ENCODE results near the gene PSME2. TPM values are rescaled to one million over a fixed set of nuclear protein-coding genes. Genes with fewer than 3 reads are reported as not detected.
A peak's percentile ranks its signal among the peaks of the same experiment; 100 is the strongest.

The PSME2 gene
- polyA plus RNA-seq, 2 of the 4 experiments (the other 2 are of a cell fraction): 137 to 144 TPM

DNA sequence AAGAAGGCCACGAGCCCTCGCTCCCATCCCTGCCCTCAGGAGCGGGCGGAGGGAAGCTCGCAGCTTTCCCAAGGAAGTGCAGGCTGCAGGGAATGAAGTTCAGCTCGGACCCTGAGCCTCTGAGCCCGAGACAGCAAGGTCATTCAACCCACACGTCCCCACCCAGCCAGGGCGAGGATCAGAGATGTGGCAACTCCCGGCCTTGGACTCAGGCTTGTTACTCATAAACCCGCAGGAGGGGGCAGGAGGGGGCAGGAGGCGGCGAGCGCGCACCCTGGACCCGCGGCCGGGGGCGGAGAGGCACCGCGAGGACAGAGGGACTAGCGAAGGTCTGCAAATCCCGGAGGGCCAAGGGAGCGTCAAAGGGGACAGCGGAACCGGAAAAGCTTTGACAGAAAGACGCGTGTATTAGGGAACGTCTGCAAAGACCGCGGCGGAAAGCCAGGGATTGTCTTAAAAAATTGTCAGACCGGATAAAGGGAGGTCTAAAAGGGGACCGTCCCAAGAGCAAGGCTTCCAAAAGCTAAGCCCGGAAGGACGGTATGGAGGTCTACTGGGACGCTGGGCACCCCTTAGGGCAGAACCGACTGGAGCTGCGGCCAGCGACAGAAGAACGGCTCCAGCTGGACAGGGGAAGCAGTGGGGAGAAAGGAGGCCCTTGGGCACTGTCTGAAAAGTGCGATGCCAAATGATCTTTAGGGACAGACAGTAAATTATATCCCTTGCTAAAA is 32.4 kb downstream of the PSME2 start (continued):
- TF ChIP-seq HOXB5 (CRISPR knock-in tag; IDR thresholded peaks at IDR 0.05) (no peak), POLR2A (IDR thresholded peaks at IDR 0.05; ENCODE audit: low read length) (peak; percentile 67), ZFP36 (IDR thresholded peaks at IDR 0.05; ENCODE audit: borderline replicate concordance, partially characterized antibody) (no peak), RCOR1 (IDR thresholded peaks at IDR 0.05; ENCODE audit: low read depth, low read length) (no peak), FOSB (CRISPR knock-in tag; IDR thresholded peaks at IDR 0.05) (no peak), HEYL (CRISPR knock-in tag; IDR thresholded peaks at IDR 0.05) (no peak), HOXA7 (CRISPR knock-in tag; IDR thresholded peaks at IDR 0.05) (no peak), CEBPB (IDR thresholded peaks at IDR 0.05) (peak; percentile 49 to 83; a peak in 3 of 4 replicates), FOXS1 (CRISPR knock-in tag; IDR thresholded peaks at IDR 0.05) (no peak), JUN (IDR thresholded peaks at IDR 0.05) (peak; percentile 63 to 82; a peak in 3 of 5 replicates), KDM1A (IDR thresholded peaks at IDR 0.05; ENCODE audit: low read depth) (no peak), CBX8 (IDR thresholded peaks at IDR 0.05) (no peak), EP300 (IDR thresholded peaks at IDR 0.05) (no peak), RFX5 (IDR thresholded peaks at IDR 0.05) (no peak), MAZ (IDR thresholded peaks at IDR 0.05; ENCODE audit: borderline replicate concordance, low read depth, low read length) (0 out of 2 replicates have a peak, but pooled peaks have one; percentile 66), SREBF2 (IDR thresholded peaks at IDR 0.05) (no peak)
- TF ChIP-seq, protein P1, sequence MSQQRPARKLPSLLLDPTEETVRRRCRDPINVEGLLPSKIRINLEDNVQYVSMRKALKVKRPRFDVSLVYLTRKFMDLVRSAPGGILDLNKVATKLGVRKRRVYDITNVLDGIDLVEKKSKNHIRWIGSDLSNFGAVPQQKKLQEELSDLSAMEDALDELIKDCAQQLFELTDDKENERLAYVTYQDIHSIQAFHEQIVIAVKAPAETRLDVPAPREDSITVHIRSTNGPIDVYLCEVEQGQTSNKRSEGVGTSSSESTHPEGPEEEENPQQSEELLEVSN (IDR thresholded peaks at IDR 0.05; ENCODE audit: borderline replicate concordance, low read depth): peak; percentile 60; the same call in 1 of the 2 replicates
- TF ChIP-seq, protein P2, sequence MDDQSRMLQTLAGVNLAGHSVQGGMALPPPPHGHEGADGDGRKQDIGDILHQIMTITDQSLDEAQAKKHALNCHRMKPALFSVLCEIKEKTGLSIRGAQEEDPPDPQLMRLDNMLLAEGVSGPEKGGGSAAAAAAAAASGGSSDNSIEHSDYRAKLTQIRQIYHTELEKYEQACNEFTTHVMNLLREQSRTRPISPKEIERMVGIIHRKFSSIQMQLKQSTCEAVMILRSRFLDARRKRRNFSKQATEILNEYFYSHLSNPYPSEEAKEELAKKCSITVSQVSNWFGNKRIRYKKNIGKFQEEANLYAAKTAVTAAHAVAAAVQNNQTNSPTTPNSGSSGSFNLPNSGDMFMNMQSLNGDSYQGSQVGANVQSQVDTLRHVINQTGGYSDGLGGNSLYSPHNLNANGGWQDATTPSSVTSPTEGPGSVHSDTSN (IDR thresholded peaks at IDR 0.05): no peak; the same call in 1 of the 2 replicates
- TF ChIP-seq, protein P3, sequence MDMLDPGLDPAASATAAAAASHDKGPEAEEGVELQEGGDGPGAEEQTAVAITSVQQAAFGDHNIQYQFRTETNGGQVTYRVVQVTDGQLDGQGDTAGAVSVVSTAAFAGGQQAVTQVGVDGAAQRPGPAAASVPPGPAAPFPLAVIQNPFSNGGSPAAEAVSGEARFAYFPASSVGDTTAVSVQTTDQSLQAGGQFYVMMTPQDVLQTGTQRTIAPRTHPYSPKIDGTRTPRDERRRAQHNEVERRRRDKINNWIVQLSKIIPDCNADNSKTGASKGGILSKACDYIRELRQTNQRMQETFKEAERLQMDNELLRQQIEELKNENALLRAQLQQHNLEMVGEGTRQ (IDR thresholded peaks at IDR 0.05): no peak
- TF ChIP-seq, protein P4, sequence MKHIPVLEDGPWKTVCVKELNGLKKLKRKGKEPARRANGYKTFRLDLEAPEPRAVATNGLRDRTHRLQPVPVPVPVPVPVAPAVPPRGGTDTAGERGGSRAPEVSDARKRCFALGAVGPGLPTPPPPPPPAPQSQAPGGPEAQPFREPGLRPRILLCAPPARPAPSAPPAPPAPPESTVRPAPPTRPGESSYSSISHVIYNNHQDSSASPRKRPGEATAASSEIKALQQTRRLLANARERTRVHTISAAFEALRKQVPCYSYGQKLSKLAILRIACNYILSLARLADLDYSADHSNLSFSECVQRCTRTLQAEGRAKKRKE (CRISPR knock-in tag; IDR thresholded peaks at IDR 0.05; ENCODE audit: low read depth): no peak
- TF ChIP-seq, protein P5, sequence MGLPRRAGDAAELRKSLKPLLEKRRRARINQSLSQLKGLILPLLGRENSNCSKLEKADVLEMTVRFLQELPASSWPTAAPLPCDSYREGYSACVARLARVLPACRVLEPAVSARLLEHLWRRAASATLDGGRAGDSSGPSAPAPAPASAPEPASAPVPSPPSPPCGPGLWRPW (IDR thresholded peaks at IDR 0.05): no peak
- TF ChIP-seq, protein P6, sequence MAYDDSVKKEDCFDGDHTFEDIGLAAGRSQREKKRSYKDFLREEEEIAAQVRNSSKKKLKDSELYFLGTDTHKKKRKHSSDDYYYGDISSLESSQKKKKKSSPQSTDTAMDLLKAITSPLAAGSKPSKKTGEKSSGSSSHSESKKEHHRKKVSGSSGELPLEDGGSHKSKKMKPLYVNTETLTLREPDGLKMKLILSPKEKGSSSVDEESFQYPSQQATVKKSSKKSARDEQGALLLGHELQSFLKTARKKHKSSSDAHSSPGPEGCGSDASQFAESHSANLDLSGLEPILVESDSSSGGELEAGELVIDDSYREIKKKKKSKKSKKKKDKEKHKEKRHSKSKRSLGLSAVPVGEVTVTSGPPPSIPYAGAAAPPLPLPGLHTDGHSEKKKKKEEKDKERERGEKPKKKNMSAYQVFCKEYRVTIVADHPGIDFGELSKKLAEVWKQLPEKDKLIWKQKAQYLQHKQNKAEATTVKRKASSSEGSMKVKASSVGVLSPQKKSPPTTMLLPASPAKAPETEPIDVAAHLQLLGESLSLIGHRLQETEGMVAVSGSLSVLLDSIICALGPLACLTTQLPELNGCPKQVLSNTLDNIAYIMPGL (CRISPR knock-in tag; IDR thresholded peaks at IDR 0.05; ENCODE audit: borderline replicate concordance): no peak
- TF ChIP-seq, protein P7, sequence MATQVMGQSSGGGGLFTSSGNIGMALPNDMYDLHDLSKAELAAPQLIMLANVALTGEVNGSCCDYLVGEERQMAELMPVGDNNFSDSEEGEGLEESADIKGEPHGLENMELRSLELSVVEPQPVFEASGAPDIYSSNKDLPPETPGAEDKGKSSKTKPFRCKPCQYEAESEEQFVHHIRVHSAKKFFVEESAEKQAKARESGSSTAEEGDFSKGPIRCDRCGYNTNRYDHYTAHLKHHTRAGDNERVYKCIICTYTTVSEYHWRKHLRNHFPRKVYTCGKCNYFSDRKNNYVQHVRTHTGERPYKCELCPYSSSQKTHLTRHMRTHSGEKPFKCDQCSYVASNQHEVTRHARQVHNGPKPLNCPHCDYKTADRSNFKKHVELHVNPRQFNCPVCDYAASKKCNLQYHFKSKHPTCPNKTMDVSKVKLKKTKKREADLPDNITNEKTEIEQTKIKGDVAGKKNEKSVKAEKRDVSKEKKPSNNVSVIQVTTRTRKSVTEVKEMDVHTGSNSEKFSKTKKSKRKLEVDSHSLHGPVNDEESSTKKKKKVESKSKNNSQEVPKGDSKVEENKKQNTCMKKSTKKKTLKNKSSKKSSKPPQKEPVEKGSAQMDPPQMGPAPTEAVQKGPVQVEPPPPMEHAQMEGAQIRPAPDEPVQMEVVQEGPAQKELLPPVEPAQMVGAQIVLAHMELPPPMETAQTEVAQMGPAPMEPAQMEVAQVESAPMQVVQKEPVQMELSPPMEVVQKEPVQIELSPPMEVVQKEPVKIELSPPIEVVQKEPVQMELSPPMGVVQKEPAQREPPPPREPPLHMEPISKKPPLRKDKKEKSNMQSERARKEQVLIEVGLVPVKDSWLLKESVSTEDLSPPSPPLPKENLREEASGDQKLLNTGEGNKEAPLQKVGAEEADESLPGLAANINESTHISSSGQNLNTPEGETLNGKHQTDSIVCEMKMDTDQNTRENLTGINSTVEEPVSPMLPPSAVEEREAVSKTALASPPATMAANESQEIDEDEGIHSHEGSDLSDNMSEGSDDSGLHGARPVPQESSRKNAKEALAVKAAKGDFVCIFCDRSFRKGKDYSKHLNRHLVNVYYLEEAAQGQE (IDR thresholded peaks at IDR 0.05): no peak
